NCI-H1436 (cell line): ENCODE data around the gene FGFR1OP2.
"Not testable (repeated sequence)": the region's sequence is repeated elsewhere in the genome, so short reads cannot be mapped to it uniquely, and the experiment has no call there.

Experiments
- DNase-seq: peaks from one replicate; lab custom pipeline; 2025; lab: John Stamatoyannopoulos, UW

The FGFR1OP2 gene

GRCh38 chr12:26937863-26938700, at the start of gene FGFR1OP2, which contains the start of gene INTS13:
Gene FGFR1OP2, plus strand, starts transcription at chr12:26938470. Its CDS starts 15,689 bp downstream, at chr12:26954159.
Gene INTS13, minus strand, starts transcription at chr12:26937981. Its CDS starts 1,178 bp downstream, at chr12:26936803.
- peak; percentile 98 for DNase-seq

DNA sequence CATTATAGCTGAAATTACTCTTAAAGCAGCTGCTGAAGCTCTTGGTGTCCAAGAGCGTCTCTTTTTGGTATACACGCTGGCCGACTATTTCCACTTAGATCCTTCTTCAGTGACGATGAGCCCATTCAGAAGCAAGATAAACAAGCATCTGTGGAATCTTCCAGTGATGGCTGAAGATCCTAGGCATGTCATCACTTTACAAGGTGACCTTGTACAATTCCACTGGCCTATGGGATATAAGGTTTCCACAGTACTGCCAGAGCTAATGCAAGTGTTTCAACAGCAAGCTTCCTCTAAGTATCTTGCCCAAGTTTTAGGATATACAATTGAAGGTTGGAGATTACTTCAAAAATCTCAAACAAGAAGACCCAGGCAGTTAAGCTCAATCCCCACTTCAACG, 47.5 kb upstream of the FGFR1OP2 start:
- no peak for DNase-seq

- DNase-seq, result no peak
These were observed 46.6 kb upstream of the FGFR1OP2 start for GRCh38 chr12:26891704-26892103.

DNA sequence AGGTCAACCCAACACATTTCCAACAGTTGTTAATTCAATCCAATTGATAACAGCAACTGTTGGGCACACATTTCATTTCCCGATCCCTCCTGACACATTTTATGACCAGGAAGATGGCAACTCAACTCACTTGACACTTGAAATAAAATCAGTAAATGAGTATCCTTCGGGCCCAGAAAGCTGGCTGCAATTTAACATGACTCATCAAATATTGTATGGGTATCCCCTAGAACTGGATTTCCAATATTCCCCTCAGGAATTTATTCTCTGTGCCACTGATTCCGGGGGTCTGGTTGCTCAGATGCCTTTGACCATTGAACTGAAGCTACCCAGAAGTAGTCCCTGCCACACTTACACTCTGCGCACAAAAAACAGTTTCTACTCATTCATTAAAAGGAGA, 42.6 kb upstream of the FGFR1OP2 start:
- no peak for DNase-seq

- no peak for DNase-seq
These were observed 41.4 kb upstream of the FGFR1OP2 start for GRCh38 chr12:26896913-26897312.

DNA sequence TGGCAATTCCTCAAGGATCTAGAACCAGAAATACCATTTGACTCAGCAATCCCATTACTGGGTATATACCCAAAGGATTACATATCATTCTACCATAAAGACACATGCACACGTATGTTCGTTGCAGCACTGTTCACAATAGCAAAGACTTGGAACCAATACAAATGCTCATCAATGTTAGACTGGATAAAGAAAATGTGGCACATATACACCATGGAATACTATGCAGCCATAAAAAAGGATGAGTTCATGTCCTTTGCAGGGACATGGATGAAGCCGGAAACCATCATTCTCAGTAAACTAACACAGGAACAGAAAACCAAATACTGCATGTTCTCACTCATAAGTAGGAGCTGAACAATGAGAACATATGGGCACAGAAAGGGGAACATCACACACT, 34.9 kb upstream of the FGFR1OP2 start:
- not testable (repeated sequence) for DNase-seq

GRCh38 chr12:26906024-26906423, 32.2 kb upstream of the FGFR1OP2 start:
- DNase-seq, result no peak

GRCh38 chr12:26906704-26907103, 31.6 kb upstream of the FGFR1OP2 start:
- no peak for DNase-seq

DNA sequence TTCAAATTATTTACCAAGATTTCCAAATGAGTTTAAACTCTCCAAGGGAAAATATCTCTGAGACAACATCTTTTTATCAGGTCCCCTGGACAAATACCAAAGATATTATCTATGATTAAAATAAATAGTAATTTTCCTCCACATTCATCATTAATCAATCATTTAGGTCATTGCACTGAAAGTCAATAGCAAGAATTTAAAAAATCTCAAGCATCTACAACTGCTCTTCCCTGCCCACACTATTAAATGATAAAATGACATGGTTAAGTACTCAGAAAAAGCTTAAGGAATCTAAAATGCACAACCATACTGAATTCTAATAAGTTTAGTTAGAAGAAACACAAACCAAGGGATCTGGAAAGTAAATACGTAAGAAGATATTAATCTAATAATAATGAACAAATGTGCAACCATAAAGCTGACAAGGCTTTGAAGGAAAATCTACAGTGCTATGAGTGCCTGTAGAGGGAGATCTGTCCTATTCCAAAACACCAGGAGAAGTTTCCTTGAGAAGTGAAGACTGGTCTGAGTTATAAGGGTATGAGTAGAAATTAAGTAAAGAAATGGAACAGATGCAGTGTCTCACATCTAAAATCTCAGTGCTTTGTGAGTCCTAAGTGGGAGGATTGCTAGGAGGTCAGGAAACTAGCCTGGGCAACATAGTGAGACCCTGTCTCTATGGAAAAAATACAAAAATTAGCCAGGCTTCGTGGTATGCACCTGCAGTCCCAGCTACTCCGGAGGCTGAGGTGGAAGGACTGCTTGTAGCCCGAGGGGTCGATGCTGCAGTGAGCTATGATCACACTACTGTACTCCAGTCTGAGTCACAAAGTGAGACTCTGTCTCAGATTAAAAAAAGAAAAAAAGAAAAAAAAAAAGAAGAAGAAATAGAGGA, 19.7 kb upstream of the FGFR1OP2 start:
- no peak for DNase-seq

- DNase-seq, result no peak
These were observed 19.1 kb upstream of the FGFR1OP2 start for GRCh38 chr12:26919216-26919555.

- DNase-seq, result no peak
These were observed 16.4 kb upstream of the FGFR1OP2 start for GRCh38 chr12:26921886-26922285.

GRCh38 chr12:26928661-26929060, 9.6 kb upstream of the FGFR1OP2 start:
- DNase-seq, result no peak

- DNase-seq, result no peak
These were observed 8.7 kb upstream of the FGFR1OP2 start for GRCh38 chr12:26929590-26929989.

DNA sequence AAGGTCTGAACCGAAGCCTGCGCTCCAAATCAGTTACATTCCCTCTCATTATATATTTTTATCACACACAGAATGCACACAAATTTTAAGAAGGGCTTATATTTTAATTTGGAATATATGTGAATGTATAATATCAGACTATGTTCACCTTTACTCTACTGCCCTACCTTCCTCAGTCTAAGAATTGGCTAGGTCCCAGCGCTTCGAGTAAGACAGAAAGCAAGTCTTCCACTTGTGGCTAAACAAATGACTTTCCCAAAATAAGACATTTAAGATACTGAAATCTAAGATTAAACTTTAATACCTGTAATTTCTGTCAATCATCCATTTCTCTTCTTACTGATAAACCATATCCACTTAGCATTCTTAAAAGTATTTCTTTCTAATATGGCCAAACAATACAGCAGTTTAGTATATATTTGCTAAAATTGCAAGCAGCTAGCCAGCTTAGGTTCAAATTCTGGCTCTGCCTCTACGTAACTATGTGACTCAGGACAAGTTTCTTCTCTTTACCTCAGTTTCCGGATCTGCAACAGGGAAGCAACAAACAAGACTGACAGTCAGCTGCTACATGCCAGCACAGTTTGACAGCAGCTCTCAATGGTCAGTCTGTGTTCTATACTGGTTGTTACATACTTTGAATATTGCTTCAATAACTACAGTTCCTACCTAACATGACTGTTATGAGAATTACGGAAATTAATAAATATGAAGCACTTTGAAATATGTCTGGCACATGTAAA, 2.5 kb upstream of the FGFR1OP2 start:
- DNase-seq, result no peak

GRCh38 chr12:26936559-26937442, 1.5 kb upstream of the FGFR1OP2 start:
- DNase-seq, result no peak

DNA sequence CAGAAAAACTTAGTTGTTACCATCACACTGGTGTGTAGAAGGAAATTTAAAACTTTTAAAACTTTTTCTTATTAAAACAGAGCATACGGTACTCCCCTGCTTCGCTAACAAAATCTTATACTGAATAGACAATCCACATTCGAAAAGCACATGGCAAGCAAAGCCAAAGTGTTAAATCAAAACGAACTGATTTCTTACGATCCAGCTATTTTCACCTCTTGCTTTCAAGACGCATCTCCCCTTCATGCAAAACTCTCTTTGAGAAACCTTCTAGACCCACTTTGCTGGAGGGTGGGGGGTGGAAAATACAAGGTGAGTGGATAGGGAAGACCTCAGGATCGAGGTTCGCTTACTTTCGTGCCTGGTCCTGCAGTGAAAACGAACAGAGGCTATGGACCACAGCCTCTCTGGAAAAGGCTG, 817 bp upstream of the FGFR1OP2 start:
- DNase-seq, result no peak

DNA sequence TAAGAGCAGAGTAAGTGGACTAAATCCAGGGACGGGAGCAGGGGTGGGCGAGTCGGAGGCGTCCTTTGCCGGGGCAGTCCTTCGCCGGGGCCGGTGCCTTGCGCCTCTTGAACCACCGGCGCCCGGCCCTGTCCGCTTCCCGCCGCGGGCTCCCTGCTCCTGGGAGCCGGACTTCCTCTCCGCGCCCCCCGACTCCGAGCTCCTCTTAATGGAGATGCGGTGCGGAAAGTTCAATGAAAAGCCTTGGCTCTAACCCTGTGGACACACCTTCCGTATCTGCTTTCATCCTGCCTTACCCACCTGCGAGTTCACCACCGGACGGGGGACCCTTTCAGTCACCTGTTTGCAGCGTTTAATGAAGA, 412 bp downstream of the FGFR1OP2 start:
- DNase-seq, result no peak

GRCh38 chr12:26939192-26939832, 1.0 kb downstream of the FGFR1OP2 start:
- DNase-seq, result no peak

DNA sequence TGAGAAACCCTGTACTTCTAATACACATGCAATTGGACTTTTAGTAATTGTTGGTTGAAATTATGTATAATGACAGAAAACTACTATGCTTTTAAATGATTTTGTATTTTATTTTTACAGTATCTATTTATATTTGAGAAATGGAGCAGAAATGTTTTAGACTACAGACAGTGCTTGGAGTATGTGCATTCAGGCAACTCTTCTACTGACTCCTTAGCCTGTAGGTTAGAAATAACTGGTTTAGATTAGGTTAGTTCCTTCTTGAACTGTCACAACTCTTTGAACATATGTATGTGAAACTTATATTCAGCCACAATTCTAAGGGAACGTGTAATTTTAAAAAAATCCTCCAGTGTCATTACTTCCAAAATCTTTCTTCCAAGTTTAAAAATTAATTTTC, 1.7 kb downstream of the FGFR1OP2 start:
- no peak for DNase-seq

DNA sequence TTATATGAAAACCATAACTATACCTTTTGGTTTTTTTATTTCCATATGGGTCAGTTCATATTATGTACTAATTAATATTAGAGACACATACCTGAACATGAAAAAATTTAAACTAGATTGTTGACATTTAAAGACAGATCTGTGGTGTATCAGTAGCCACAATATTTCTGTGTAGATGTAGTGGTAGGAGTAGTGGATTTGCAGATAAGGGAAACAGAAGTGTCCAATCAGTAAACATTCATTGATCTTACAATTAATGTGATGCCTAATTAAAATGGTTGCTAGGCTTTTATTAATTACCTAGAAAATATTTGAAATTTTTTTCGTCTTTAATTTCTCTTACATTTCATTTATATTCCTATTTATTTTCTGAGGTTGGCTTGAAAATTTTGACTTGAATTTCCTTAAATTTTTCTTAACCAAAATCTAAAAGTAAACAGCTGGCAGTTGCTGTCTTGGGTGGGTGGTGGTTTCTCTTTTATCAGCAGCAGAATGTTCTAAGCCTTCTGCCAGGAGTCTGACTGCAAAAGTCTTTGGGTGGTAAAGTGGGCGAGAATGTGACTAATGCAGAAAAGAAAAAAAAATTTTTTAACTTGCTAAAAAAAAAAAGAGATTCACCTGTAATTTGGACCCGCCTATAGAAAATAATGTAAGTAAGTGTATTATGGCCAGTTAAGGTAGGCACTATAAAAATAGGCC, 2.4 kb downstream of the FGFR1OP2 start:
- no peak for DNase-seq
